ENCODE results near the gene RIC3. TPM values are rescaled to one million over a fixed set of nuclear protein-coding genes. Genes with fewer than 3 reads are reported as not detected.
A peak's percentile ranks its signal among the peaks of the same experiment; 100 is the strongest.

The RIC3 gene
- total RNA-seq, 2 donors from 2014 or later = 23.5 to 25.3 TPM

DNA sequence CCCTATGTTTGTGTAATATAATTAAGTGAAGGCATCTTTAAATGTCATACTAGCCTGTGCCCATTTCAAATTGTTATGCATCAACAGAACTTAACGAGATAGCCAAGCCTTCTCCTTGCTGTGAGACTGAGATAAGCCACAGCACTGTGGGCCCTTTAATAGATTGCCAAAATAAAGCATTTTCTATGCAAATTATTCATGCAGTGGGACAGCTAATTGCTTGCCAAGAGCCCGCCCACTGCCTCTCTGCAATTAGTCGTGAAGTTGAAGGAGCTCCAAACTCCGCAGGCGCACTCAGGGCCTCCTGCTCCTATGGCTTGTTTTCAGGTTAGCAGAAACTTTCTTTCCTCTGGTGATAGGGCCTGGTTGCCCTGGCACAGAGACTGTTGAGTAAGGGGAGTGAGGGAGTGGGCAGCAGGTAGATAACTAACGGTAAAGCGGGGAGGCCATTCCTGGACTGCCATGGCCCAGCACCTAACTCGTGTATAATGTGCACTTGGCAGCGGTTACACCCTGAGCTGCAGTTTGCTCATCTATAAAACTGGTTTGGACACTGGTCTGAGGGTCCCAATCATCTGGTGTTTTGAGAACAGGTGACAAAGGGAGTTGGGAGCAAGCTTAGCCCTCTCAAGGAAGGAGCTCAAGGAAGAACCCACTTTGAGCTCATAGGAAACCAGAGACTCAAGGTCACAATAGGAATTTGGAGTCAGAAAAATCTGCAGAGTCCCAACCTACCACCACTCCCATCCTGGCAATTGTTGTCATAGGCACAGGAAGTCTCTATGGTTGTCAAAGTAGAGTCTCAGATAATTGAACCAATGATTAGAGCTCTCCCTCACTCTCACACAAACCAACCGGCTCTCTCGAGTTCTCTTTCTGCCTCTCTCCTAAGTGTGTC is 33.9 kb upstream of the RIC3 start:
- Histone ChIP-seq H3K9ac (ENCODE audit: extremely low read depth, low read length, poor library complexity, severe bottlenecking) (no peak overlapping the region), H3K27ac (ENCODE audit: low read depth, low read length) (no peak overlapping the region), H3K4me3 (ENCODE audit: low read length) (no peak overlapping the region), H3K27me3 (ENCODE audit: control insufficient read depth, insufficient read depth, low read length, poor library complexity, severe bottlenecking) (peaks cover 9% of the 10 kb centered on the region), H3K9me3 (ENCODE audit: control insufficient read depth, low read length) (no peaks in the 10 kb centered on the region), H3K36me3 (ENCODE audit: control insufficient read depth, insufficient read depth, low read length) (no peaks in the 10 kb centered on the region), H3K4me1 (ENCODE audit: control insufficient read depth, insufficient read depth, low read length) (peaks cover 8% of the 10 kb centered on the region)
- Mint-ChIP-seq H3K27me3 (ENCODE audit: insufficient read depth) (peaks cover 19% of the 10 kb centered on the region), H3K27ac (no peak overlapping the region), H3K36me3 (ENCODE audit: low read depth) (no peaks in the 10 kb centered on the region), H3K4me3 (no peak overlapping the region), H3K9me3 (no peaks in the 10 kb centered on the region), H3K4me1 (no peaks in the 10 kb centered on the region)
- WGBS, 2 experiments (ENCODE audit: insufficient coverage in 1 of 2, insufficient read length in 1 of 2) = 87 to 89% methylated on average over 11 of the region's 11 CpGs
- TF ChIP-seq, protein P1, sequence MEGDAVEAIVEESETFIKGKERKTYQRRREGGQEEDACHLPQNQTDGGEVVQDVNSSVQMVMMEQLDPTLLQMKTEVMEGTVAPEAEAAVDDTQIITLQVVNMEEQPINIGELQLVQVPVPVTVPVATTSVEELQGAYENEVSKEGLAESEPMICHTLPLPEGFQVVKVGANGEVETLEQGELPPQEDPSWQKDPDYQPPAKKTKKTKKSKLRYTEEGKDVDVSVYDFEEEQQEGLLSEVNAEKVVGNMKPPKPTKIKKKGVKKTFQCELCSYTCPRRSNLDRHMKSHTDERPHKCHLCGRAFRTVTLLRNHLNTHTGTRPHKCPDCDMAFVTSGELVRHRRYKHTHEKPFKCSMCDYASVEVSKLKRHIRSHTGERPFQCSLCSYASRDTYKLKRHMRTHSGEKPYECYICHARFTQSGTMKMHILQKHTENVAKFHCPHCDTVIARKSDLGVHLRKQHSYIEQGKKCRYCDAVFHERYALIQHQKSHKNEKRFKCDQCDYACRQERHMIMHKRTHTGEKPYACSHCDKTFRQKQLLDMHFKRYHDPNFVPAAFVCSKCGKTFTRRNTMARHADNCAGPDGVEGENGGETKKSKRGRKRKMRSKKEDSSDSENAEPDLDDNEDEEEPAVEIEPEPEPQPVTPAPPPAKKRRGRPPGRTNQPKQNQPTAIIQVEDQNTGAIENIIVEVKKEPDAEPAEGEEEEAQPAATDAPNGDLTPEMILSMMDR (conservative IDR thresholded peaks at IDR 0.05) = no peak
- peak; percentile 38 for DNase-seq

DNA sequence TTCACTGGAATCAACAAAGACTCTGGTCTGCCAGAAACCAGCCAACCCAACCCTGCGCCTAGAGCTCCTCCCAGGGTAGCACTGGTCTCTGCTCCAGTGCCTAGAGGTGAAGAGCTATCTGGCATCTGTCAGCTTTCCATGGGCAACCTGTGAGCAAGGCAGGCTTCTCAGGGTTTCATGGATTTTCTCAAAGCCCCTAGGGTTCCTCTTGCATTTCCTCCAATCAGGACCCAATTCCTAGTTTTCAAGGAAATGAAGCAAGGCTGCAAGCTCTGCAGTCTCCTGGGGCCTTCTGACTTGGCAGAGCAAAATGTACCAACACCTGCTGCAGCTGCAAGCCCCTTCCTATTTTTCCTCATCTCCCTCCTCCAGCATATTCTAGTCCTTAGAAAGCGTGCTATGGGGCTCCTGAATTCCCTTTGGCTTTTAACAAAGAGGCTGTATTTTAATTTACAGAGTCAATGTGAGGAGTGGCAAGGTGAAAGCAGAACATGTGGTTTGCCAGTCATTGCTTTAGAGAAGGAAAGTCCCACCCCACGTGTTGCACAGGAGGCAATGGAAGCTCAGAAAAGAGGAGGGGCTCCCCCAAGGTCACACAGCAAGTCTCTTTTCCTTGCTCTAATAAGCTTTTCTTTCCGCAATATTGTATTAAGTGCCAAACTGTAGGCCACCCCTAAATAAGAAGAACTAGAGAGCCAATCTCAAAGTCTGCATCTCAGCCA is 33.0 kb upstream of the RIC3 start:
- H3K27me3 Mint-ChIP-seq (ENCODE audit: insufficient read depth) = peaks cover 28% of the 10 kb centered on the region
- no peaks in the 10 kb centered on the region for H3K9me3 Mint-ChIP-seq
- WGBS, 2 experiments (ENCODE audit: insufficient coverage in 1 of 2, insufficient read length in 1 of 2) = 60 to 75% methylated on average over 2 to 4 of the region's 4 CpGs
- Histone ChIP-seq H3K9me3 (ENCODE audit: control insufficient read depth, low read length) (no peaks in the 10 kb centered on the region), H3K4me3 (ENCODE audit: low read length) (no peak overlapping the region), H3K27me3 (ENCODE audit: control insufficient read depth, insufficient read depth, low read length, poor library complexity, severe bottlenecking) (peaks cover 18% of the 10 kb centered on the region), H3K4me1 (ENCODE audit: control insufficient read depth, insufficient read depth, low read length) (peaks cover 8% of the 10 kb centered on the region), H3K36me3 (ENCODE audit: control insufficient read depth, insufficient read depth, low read length) (no peaks in the 10 kb centered on the region), H3K27ac (ENCODE audit: low read depth, low read length) (no peak overlapping the region), H3K9ac (ENCODE audit: extremely low read depth, low read length, poor library complexity, severe bottlenecking) (no peak overlapping the region)
- no peak overlapping the region for H3K27ac Mint-ChIP-seq
- no peaks in the 10 kb centered on the region for H3K36me3 Mint-ChIP-seq (ENCODE audit: low read depth)
- DNase-seq = peak; percentile 44
- no peaks in the 10 kb centered on the region for H3K4me1 Mint-ChIP-seq
- H3K4me3 Mint-ChIP-seq = no peak overlapping the region
- TF ChIP-seq, protein P1 (conservative IDR thresholded peaks at IDR 0.05) = no peak

DNA sequence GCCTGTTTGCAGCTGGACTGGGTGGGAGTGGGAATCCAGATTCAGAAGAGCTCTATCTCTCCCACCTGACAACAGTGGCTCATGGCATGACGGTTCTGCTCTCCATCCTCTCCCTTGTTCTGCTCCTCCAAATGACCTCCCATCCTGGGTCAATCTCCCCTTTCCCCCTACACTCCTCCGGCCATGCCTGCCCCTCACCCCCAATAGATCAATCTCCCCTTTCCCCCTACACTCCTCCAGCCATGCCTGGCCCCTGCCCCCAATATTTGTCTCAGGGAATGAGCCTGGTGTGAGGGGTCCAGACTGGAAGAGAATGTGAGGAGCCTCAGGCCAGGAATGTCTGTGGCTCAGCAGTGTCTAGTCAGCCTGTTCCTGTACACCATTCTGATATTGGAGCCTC is 30.9 kb upstream of the RIC3 start:
- no peak overlapping the region for H3K27ac Mint-ChIP-seq
- no peak overlapping the region for H3K4me3 ChIP-seq (ENCODE audit: low read length)
- H3K27ac ChIP-seq (ENCODE audit: low read depth, low read length) = no peak overlapping the region
- H3K4me1 ChIP-seq (ENCODE audit: control insufficient read depth, insufficient read depth, low read length) = peaks cover 8% of the 10 kb centered on the region
- H3K4me3 Mint-ChIP-seq = no peak overlapping the region
- no peaks in the 10 kb centered on the region for H3K36me3 Mint-ChIP-seq (ENCODE audit: low read depth)
- no peaks in the 10 kb centered on the region for H3K9me3 ChIP-seq (ENCODE audit: control insufficient read depth, low read length)
- H3K4me1 Mint-ChIP-seq = no peaks in the 10 kb centered on the region
- no peak overlapping the region for H3K9ac ChIP-seq (ENCODE audit: extremely low read depth, low read length, poor library complexity, severe bottlenecking)
- no peak for DNase-seq
- no peaks in the 10 kb centered on the region for H3K36me3 ChIP-seq (ENCODE audit: control insufficient read depth, insufficient read depth, low read length)
- H3K9me3 Mint-ChIP-seq = no peaks in the 10 kb centered on the region
- TF ChIP-seq, protein P1 (conservative IDR thresholded peaks at IDR 0.05) = no peak
- 81 to 100% methylated on average over 1 to 2 of the region's 2 CpGs for WGBS, 2 experiments (ENCODE audit: insufficient coverage in 1 of 2, insufficient read length in 1 of 2)
- peaks cover 47% of the 10 kb centered on the region for H3K27me3 Mint-ChIP-seq (ENCODE audit: insufficient read depth)
- H3K27me3 ChIP-seq (ENCODE audit: control insufficient read depth, insufficient read depth, low read length, poor library complexity, severe bottlenecking) = peaks cover 32% of the 10 kb centered on the region
